ES-I3 (cell line): ENCODE results near the gene MXRA7.
A peak's percentile ranks its signal among the peaks of the same experiment; 100 is the strongest.
"Not testable (repeated sequence)": the region's sequence is repeated elsewhere in the genome, so short reads cannot be mapped to it uniquely, and the experiment has no call there.

Experiments used
- H3K36me3 ChIP-seq: 2 replicates; pipeline ENCODE4 v1.6.1; 2013; ENCODE audit warnings: mild to moderate bottlenecking, low read length, control low read depth, moderate library complexity; ENCODE audit not compliant: insufficient read depth
- H3K4me1 ChIP-seq: 2 replicates; pipeline ENCODE4 v1.6.1; 2013; ENCODE audit warnings: mild to moderate bottlenecking, control low read depth, low read length; ENCODE audit not compliant: insufficient read depth
- H3K9ac ChIP-seq: 2 replicates; pipeline ENCODE4 v1.6.1; 2013; ENCODE audit warnings: low read depth, mild to moderate bottlenecking, low read length, moderate library complexity
- H3K9me3 ChIP-seq: 2 replicates; pipeline ENCODE4 v1.6.1; 2013; ENCODE audit warnings: mild to moderate bottlenecking, low read length, moderate library complexity; ENCODE audit not compliant: control insufficient read depth, insufficient read depth

Gene MXRA7

DNA sequence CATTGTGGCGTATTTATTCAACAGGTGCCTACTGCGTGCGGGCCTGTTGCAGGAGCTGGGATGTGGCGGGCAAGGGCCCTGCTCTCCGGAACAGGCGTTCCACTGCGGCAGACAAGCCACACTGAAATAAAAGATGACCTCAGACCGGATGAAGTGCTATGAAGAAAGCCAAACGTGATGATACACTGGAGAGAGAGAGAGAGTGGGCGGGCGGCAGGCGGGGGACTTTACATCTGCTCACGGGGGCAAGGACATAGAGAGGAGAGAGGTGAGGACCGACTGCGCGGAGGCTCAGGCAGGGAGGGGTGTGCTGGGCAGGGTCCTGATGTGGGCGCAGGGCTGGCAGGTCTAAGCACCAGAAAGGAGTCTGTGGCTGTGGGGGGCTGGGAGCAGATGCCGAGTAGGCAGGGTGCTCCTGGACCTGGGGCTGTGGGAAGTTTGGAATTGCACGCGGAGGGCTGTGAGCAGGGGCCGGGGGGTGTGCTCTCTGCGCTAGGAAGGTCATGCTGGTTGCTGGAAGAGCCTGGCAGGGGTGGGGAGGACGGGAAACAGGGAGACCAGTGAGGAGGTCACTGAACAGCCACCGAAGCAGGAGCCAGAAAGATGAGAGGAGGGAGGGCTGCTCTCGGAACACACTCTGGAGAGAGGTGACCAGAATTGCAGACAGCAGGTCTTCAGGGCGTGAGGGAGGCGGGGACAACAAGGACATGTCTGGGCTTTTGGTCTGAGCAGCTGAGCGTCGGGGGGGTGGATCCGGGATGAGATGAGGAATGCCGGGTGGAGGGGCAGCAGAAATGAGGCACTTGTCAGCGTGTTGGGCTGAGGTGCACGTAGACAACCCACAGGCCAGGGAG, 9.9 kb downstream of the MXRA7 start:
- Histone ChIP-seq H3K4me1 (peaks cover 30% of the 10 kb centered on the region; the same call in 1 of the 2 replicates), H3K9me3 (no peaks in the 10 kb centered on the region), H3K36me3 (no peaks in the 10 kb centered on the region), H3K9ac (peak overlapping the region; percentile 11; the same call in 1 of the 2 replicates)

DNA sequence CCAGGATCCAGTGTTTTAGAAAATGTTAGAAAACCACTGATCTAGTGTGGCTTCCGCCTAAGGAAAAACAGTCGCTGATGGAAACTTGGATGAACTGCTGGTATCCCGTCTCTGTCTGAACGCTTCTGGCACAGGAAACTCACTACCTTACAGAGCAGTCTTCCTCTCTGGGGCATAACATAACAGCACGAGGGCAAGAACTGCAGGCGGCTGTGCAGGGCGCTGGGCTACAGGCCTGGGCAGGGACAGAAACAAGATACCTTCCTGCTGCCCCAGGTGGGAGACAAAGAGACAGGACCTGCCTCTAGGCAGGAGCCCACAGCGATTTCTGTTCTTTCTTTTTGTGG, 10.5 kb downstream of the MXRA7 start:
- Histone ChIP-seq H3K9ac (no peak overlapping the region), H3K36me3 (no peaks in the 10 kb centered on the region), H3K4me1 (peaks cover 30% of the 10 kb centered on the region; the same call in 1 of the 2 replicates), H3K9me3 (no peaks in the 10 kb centered on the region)

- peaks cover 30% of the 10 kb centered on the region; the same call in 1 of the 2 replicates for H3K4me1 ChIP-seq
- H3K9ac ChIP-seq, H3K36me3 ChIP-seq, H3K9me3 ChIP-seq: not testable (repeated sequence)
These were observed 12.2 kb downstream of the MXRA7 start for GRCh38 chr17:76698466-76698977.

GRCh38 chr17:76697702-76698465, 12.9 kb downstream of the MXRA7 start:
- H3K9ac ChIP-seq: no peak overlapping the region

GRCh38 chr17:76696763-76697701, 13.7 kb downstream of the MXRA7 start:
- Histone ChIP-seq H3K4me1 (peaks cover 30% of the 10 kb centered on the region; the same call in 1 of the 2 replicates), H3K36me3 (no peaks in the 10 kb centered on the region), H3K9me3 (no peaks in the 10 kb centered on the region), H3K9ac (no peak overlapping the region)

More at GRCh38 chr17:76697702-76698465, 12.9 kb downstream of the MXRA7 start:
- Histone ChIP-seq H3K4me1 (peaks cover 30% of the 10 kb centered on the region; the same call in 1 of the 2 replicates), H3K36me3 (no peaks in the 10 kb centered on the region), H3K9me3 (no peaks in the 10 kb centered on the region)

DNA sequence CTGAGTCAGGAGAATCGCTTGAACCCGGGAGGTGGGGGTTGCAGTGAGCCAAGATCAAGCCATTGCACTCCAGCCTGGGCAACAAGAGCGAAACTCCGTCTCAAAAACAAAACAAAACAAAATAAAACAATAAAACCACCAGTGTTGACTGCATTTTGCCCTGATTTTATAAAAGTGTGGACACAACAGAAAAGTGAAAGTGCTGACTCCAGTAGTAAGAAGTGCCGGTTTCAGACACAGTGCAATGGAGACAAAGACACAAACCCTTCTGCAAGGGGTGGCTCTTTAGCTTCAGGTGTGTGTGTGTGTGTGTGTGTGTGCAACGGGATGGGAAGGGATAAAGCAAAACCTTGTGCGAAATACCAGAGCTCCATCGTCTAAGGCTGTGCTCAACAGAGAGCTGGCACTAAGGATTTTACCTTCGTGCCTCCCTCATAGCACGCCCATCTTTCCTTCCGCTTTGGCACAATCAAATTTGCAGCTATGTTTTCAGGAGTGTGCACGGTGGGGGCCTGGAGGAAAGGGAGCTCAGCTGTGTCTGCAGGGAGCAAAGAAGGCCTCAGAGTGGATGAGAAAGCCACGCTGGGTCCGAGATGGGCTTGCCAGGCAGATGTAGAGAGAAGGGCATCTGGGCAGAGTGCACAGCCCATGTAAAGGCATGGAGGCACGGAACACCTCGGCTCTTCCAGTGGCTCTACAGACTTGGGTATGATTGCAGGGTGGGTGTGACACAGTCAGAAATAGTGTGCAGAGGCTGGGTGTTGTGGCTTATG, 15.5 kb downstream of the MXRA7 start:
- no peaks in the 10 kb centered on the region for H3K36me3 ChIP-seq
- H3K4me1 ChIP-seq: peaks cover 12% of the 10 kb centered on the region; the same call in 1 of the 2 replicates
- no peaks in the 10 kb centered on the region for H3K9me3 ChIP-seq
- H3K9ac ChIP-seq: no peak overlapping the region

DNA sequence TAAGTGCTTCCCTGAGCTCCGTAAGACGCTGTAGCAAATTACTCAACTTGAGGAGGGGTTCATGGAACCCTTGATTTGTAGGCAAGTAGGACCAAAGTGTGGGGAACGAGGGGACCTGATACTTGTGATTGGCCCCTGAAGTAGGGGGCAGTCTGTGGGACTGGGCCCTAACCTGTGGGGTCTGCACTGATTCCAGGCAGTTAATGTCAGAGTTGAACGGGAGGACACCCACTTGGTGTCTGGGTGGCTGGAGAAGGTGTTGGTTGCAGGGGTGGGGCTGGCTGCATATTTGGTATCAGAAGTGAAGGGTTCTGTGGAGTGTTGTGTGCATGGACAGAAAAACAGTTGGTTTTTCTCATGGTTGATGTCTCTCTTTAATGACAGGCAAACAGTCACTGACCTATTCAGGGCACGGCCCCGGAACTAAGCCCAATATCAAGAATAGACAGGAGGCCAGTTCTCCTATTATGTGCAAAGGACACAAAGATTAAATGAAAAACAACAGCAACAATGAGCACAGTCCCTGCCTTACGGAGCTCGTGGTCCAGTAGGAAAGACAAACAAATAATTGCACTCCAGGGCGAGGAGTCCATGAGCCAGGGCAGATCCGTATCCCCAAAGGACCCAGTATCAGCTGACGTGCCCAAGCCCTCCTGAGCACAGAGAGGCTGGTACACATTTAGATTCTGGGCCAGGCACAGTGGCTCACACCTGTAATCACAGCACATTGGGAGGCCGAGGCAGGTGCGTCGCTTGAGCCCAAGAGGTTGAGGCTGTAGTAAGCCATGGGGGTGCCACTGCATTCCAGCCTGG, 19.2 kb downstream of the MXRA7 start:
- H3K9ac ChIP-seq: no peak overlapping the region
- no peaks in the 10 kb centered on the region; the same call in 1 of the 2 replicates for H3K4me1 ChIP-seq
- no peaks in the 10 kb centered on the region for H3K36me3 ChIP-seq
- no peaks in the 10 kb centered on the region for H3K9me3 ChIP-seq

DNA sequence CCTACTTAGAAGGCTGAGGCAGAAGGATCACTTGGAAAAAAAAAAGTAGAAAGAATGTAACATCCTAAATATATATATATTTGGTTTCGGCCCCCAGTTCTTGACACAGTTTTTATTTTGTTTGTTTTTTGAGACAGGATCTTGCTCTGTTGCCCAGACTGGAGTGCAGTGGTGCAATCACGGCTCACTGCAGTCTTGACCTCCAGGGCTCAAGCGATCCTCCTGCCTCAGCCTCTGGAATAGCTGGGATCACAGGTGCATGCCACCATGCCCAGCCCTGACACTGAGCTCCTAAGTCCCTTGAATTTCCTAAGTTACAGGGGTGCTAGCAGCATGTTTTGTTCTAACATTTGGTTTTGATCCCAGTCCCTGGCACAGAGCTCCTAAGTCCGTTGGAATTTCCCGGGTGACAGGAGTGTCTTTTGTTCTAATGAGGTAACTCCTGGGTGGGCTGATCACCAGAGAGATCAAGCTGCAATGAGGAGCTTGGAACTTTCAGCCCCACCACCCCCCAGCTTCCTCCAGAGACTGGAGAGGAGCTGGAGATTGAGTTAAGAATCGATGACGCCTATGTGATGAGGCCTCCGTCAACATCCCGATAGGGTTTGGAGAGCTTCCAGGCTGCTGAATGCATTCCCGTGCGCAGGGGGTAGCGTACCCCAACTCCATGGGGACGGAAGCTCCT, 20.0 kb downstream of the MXRA7 start:
- no peaks in the 10 kb centered on the region for H3K9me3 ChIP-seq
- H3K36me3 ChIP-seq: no peaks in the 10 kb centered on the region
- H3K9ac ChIP-seq: no peak overlapping the region
- H3K4me1 ChIP-seq: no peaks in the 10 kb centered on the region; the same call in 1 of the 2 replicates

- Histone ChIP-seq H3K4me1 (no peaks in the 10 kb centered on the region; the same call in 1 of the 2 replicates), H3K9ac (no peak overlapping the region), H3K36me3 (no peaks in the 10 kb centered on the region), H3K9me3 (no peaks in the 10 kb centered on the region)
These were observed 20.9 kb downstream of the MXRA7 start for GRCh38 chr17:76689859-76690258.

DNA sequence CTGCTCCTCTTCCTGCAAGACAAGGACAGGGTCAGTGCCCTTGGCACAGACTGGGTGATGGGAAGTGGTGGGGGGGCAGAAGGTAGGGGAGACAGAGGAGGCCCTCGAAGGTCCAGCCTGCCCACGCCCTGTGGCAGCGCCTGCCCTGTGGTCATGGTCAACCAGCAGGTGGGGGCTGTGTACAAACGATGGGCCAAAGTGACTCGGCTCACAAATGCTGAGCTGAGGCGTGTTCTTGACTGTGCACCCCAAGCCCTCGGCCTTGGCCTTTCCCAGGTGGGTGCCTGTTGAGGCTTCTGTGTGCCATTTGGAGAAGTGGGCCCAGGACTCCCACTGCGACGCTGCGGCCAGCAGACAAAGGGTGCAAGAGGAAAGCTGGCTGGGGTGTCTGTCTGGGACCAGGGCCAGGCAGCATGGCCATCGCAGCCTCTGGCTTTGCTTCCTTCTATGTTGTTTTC, 22.6 kb downstream of the MXRA7 start:
- H3K4me1 ChIP-seq: peaks cover 5% of the 10 kb centered on the region
- H3K9me3 ChIP-seq: no peaks in the 10 kb centered on the region
- no peak overlapping the region for H3K9ac ChIP-seq
- H3K36me3 ChIP-seq: no peaks in the 10 kb centered on the region

- no peak overlapping the region for H3K9ac ChIP-seq
- H3K9me3 ChIP-seq: no peaks in the 10 kb centered on the region
- H3K36me3 ChIP-seq: no peaks in the 10 kb centered on the region
- H3K4me1 ChIP-seq: peaks cover 8% of the 10 kb centered on the region
These were observed 23.2 kb downstream of the MXRA7 start for GRCh38 chr17:76687298-76688164.
